Measurements from ENCODE around the gene IPO4. TPM values are rescaled to one million over a fixed set of nuclear protein-coding genes. Genes with fewer than 3 reads are reported as not detected.

Gene IPO4
- total RNA-seq, 2 donors from 2014 or later: 19.9 to 64.6 TPM

DNA sequence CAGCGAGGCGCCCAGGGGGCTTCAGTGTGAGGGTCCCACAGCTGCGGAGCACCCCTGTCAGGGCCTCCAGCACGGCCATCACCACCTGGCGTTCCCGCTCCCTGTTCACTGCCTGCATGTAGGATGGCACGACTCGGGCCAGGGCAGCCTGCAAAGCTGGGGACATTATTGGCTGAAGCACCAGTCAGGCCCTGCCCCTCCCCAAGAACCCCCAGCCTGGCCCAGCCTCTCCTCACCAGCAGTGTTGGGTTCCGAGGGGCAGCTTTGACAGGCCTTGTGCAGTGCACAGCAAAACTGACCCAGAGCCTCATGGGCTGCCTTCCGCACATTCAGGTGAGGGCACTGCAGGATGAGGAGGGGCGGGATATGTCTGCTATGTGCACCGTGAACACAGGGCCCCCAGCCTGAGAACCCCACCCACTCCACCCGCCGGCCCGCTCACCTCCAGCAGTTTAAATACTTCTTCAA is 5.6 kb downstream of the IPO4 start:
- no peak for DNase-seq (ENCODE audit: low spot score)
- TF ChIP-seq, protein P1, sequence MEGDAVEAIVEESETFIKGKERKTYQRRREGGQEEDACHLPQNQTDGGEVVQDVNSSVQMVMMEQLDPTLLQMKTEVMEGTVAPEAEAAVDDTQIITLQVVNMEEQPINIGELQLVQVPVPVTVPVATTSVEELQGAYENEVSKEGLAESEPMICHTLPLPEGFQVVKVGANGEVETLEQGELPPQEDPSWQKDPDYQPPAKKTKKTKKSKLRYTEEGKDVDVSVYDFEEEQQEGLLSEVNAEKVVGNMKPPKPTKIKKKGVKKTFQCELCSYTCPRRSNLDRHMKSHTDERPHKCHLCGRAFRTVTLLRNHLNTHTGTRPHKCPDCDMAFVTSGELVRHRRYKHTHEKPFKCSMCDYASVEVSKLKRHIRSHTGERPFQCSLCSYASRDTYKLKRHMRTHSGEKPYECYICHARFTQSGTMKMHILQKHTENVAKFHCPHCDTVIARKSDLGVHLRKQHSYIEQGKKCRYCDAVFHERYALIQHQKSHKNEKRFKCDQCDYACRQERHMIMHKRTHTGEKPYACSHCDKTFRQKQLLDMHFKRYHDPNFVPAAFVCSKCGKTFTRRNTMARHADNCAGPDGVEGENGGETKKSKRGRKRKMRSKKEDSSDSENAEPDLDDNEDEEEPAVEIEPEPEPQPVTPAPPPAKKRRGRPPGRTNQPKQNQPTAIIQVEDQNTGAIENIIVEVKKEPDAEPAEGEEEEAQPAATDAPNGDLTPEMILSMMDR (IDR thresholded peaks at IDR 0.05): no peak
- Histone ChIP-seq H3K36me3 (peaks cover 49% of the 10 kb centered on the region), H3K4me3 (no peak overlapping the region), H3K27me3 (replicated peaks; ENCODE audit: insufficient read depth) (no peaks in the 10 kb centered on the region), H3K27ac (no peak overlapping the region), H3K9me3 (no peaks in the 10 kb centered on the region), H3K4me1 (ENCODE audit: control insufficient read depth in 1 of 2, low read depth in 2 of 2) (peaks cover 3 to 8% of the 10 kb centered on the region in 2 donors)
- ATAC-seq (ENCODE audit: insufficient number of reproducible peaks, low FRiP score, low read depth): no peak

DNA sequence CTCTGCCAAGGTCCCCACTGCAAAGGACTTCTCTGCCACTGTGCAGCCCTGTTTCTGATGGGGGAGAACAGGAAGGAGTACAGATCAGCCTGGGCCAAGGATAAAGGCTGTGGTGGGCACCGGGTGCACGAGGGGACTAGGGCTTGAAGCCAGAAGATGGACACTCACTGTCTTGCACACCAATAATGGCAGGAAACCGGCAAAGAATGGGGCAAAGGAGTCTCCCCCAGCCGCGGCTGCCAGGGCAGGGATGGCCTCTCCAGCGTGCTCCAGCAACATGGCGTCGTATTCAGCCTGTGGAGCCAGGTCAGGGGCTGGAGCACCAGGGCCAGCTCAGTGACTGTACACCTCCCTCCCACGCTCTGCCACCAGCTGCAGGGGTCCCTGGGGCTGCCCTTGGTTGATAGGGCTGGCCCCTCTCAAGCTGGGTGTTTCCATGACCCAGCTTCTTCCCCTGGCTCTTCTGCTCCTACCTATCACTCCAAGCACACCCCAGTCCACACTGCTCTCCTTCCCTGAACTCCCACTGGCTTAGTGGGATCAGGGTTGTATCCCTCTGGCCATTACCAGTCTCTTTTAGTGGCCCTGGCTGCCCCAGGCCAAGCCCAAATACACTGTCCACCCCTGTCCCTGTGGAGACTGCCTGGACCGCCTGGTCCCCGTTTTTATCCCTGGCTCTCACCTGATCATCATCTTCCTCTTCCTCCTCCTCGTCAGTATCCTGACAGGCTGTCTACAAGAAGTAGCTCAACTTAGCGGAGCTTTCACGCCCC is 6.3 kb downstream of the IPO4 start:
- Histone ChIP-seq H3K4me1 (ENCODE audit: control insufficient read depth in 1 of 2, low read depth in 2 of 2) (peaks cover 0 to under 1% of the 10 kb centered on the region in 2 donors), H3K36me3 (peaks cover 52% of the 10 kb centered on the region), H3K4me3 (no peak overlapping the region), H3K9me3 (no peaks in the 10 kb centered on the region), H3K27ac (no peak overlapping the region), H3K27me3 (replicated peaks; ENCODE audit: insufficient read depth) (no peaks in the 10 kb centered on the region)
- TF ChIP-seq, protein P1 (IDR thresholded peaks at IDR 0.05): no peak
- ATAC-seq (ENCODE audit: insufficient number of reproducible peaks, low FRiP score, low read depth) (no peak), DNase-seq (ENCODE audit: low spot score) (no peak)

DNA sequence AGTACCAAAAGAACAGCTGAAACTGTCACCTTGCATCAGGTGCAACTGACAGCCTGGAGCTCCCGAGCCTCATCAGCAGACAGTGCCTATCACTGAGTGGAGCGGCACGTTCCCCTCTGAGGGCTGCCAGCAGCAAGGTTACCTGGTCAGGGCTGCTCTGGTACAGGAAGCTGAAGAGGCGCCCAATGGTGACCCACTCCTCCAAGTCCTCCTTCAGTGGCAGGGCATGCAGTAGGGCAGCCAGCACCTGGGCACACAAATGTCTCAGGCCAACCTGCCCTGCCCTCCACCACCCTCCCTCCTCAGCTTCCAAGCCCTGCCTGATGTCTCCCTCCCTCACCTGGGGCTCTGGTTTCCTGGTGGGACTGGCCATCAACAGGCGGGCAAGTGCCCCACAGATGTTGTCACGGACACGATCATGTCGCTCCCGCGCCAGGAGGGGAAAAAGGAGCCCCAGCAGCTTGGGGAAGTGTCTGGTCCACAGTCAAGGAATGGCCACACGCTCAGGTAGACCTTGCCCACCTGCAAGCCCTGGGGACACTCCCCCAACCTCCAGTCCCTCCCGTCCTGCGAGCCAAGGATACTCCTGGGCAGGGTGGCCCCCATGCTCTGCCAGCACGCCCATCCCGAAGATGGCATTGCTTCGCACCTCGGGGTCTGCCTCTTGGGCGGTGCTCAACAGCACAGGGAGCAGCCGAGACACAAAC is 7.1 kb downstream of the IPO4 start:
- Histone ChIP-seq H3K4me3 (no peak overlapping the region), H3K4me1 (ENCODE audit: control insufficient read depth in 1 of 2, low read depth in 2 of 2) (no peaks in the 10 kb centered on the region), H3K27ac (no peak overlapping the region), H3K36me3 (peaks cover 52% of the 10 kb centered on the region), H3K27me3 (replicated peaks; ENCODE audit: insufficient read depth) (no peaks in the 10 kb centered on the region), H3K9me3 (no peaks in the 10 kb centered on the region)
- ATAC-seq (ENCODE audit: insufficient number of reproducible peaks, low FRiP score, low read depth) (no peak), DNase-seq (ENCODE audit: low spot score) (no peak)
- TF ChIP-seq, protein P1 (IDR thresholded peaks at IDR 0.05): no peak

DNA sequence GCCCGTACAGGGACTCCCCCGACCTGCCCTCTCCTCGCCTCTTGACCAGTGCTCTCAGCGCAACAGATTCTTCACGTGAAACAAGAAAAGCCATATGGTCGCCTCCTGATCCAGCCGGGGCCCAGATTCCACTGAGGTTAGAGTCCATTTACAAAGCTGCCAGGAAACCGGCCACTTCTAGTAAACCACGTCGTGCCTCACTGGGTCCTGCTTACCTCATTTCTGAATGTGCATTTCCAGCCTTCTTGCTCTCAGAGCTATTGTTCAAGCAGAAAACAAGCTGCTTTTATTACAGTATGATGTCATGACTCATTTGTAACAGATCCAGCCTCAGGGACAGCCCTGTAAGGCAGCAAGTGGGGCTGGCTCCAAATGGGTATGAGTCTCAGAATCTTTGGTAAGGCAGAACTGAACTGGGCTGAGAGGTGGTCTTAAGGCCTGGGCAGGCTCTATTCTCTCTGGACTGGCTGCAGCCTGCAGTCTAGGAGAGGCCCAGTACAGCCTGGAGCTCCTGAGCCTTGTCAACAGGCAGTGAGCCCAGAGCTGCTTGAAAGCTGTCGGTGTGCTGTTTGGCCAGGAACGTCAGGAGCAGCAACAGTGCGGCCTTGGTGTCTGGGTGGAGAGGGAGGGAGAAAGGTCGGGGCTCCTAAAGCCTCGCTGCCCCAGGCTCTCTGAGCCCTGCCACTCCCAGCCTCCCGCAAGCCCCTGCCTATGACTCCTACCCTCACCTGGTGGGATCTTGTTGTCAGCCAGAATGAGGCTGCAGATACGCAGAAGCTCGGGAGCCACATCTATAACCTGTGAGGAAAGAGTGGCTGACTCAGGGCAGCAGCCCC is 8.4 kb downstream of the IPO4 start:
- H3K4me1 ChIP-seq (ENCODE audit: control insufficient read depth in 1 of 2, low read depth in 2 of 2): no peaks in the 10 kb centered on the region
- DNase-seq (ENCODE audit: low spot score) (no peak), ATAC-seq (ENCODE audit: insufficient number of reproducible peaks, low FRiP score, low read depth) (no peak)
- H3K9me3 ChIP-seq: no peaks in the 10 kb centered on the region
- peak overlapping the region; percentile 59 to 74 for H3K27ac ChIP-seq
- TF ChIP-seq, protein P1 (IDR thresholded peaks at IDR 0.05): no peak
- peaks cover 45% of the 10 kb centered on the region for H3K36me3 ChIP-seq
- H3K27me3 ChIP-seq (replicated peaks; ENCODE audit: insufficient read depth): no peaks in the 10 kb centered on the region
- H3K4me3 ChIP-seq: no peak overlapping the region

All from thoracic aorta (tissue), 2 donors.